Articular chondrocyte of knee joint (primary cell): ENCODE data around the gene TNFSF18. TPM values are rescaled to one million over a fixed set of nuclear protein-coding genes. Genes with fewer than 3 reads are reported as not detected.

Experiments used
- total RNA-seq: library from RNA; depleted of rRNA; stranded (reverse); fragments of >200 nt; gene quantifications from 2 replicates; pipeline ENCODE4 v1.2.3, GENCODE V29; 2012

TNFSF18 gene
- not detected in 2 replicates for total RNA-seq

GRCh38 chr1:173050865-173051264, at the start of gene TNFSF18:
Gene TNFSF18, minus strand, starts transcription at chr1:173050941. Its CDS starts 45 bp downstream, at chr1:173050896.

Other genes with a start within 250 kb of the TNFSF18 start
- 0.39 and 0.65 TPM in 2 replicates for gene TNFSF4, start 156.4 kb upstream of the TNFSF18 start, total RNA-seq